Measurements from ENCODE around the gene TMEM63C.

GRCh38 chr14:77276295-77276935, 94.8 kb downstream of the TMEM63C start:
- TF ChIP-seq, protein P1, sequence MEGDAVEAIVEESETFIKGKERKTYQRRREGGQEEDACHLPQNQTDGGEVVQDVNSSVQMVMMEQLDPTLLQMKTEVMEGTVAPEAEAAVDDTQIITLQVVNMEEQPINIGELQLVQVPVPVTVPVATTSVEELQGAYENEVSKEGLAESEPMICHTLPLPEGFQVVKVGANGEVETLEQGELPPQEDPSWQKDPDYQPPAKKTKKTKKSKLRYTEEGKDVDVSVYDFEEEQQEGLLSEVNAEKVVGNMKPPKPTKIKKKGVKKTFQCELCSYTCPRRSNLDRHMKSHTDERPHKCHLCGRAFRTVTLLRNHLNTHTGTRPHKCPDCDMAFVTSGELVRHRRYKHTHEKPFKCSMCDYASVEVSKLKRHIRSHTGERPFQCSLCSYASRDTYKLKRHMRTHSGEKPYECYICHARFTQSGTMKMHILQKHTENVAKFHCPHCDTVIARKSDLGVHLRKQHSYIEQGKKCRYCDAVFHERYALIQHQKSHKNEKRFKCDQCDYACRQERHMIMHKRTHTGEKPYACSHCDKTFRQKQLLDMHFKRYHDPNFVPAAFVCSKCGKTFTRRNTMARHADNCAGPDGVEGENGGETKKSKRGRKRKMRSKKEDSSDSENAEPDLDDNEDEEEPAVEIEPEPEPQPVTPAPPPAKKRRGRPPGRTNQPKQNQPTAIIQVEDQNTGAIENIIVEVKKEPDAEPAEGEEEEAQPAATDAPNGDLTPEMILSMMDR (IDR thresholded peaks at IDR 0.05): no peak
- TF ChIP-seq EZH2 (IDR thresholded peaks at IDR 0.05; ENCODE audit: borderline replicate concordance, insufficient read depth, low read depth, low read length, poor library complexity, severe bottlenecking): no peak
